Subcutaneous preadipocyte (primary cell): ENCODE data around the gene ILF2. TPM values are rescaled to one million over a fixed set of nuclear protein-coding genes. Genes with fewer than 3 reads are reported as not detected.

Experiments
- small RNA-seq: library from RNA; depleted of rRNA; stranded (forward); fragments of <200 nt; gene quantifications from one replicate; pipeline ENCODE3, GENCODE V24; 2012
- total RNA-seq: library from RNA; depleted of rRNA; stranded (reverse); fragments of >200 nt; gene quantifications from 2 replicates; pipeline ENCODE4 v1.2.3, GENCODE V29; 2012

ILF2 gene
- total RNA-seq: 162 and 184 TPM in 2 replicates

GRCh38 chr1:153670859-153671627 is at the start of gene ILF2:
TSS of gene ILF2 (minus strand) at chr1:153670993. CDS start at chr1:153670922, 71 bp downstream.

DNA sequence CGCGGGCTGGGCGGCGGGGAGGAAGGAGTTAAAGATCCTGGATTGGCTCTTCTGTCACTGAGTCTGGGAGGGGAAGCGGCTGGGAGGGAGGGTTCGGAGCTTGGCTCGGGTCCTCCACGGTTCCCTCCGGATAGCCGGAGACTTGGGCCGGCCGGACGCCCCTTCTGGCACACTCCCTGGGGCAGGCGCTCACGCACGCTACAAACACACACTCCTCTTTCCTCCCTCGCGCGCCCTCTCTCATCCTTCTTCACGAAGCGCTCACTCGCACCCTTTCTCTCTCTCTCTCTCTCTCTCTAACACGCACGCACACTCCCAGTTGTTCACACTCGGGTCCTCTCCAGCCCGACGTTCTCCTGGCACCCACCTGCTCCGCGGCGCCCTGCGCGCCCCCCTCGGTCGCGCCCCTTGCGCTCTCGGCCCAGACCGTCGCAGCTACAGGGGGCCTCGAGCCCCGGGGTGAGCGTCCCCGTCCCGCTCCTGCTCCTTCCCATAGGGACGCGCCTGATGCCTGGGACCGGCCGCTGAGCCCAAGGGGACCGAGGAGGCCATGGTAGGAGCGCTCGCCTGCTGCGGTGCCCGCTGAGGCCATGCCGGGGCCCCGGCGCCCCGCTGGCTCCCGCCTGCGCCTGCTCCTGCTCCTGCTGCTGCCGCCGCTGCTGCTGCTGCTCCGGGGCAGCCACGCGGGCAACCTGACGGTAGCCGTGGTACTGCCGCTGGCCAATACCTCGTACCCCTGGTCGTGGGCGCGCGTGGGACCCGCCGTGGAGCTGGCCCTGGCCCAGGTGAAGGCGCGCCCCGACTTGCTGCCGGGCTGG is 7.9 kb upstream of the ILF2 start, which contains the start of gene NPR1:
Gene NPR1 (plus strand): TSS at position 170 of the 818 bp plus-strand sequence. CDS start 421 bp downstream, at position 591.

DNA sequence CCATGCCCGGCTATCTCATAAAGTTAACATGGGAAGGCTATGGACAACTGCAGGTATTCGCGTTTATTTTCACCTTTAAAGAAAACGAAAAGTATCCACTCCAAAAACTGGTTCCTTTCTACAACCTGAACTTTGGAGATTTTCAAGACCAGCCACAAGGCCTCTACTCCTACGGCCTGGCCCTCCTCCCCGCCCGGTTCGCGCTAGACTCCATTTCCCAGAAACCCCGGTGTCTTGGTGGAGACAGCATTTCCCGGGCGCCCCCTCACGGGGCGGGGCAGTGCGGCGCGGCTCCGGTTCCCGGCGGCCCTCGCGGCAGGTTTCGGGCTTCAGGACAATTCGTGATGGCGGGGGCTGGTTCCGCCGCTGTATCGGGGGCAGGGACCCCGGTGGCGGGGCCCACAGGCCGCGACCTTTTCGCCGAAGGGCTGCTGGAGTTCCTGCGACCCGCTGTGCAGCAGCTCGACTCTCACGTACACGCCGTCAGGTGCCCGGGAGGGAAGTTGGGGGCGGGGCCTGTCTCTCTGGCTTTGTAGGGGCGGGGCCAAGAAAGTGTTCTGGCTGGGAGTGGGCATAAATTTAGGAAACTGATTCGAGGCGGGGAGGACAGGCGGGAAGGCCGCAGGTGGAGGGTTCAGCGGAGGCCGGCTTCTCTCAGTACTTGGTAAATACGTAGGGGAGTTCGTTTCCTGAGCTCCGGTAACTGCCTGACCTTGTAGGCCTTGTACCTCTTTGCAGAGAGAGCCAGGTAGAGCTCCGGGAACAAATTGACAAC is 12.2 kb downstream of the ILF2 start, which contains the start of gene SNAPIN:
Gene SNAPIN (plus strand): TSS at position 304 of the 775 bp plus-strand sequence. CDS start 41 bp downstream, at position 345.

GRCh38 chr1:153633754-153634665 is 36.8 kb downstream of the ILF2 start, which contains the start of gene CHTOP:
TSS of gene CHTOP (plus strand) at chr1:153634066. CDS start at chr1:153636589, 2,523 bp downstream.

GRCh38 chr1:153627715-153628626 is 42.8 kb downstream of the ILF2 start, which contains the start of gene S100A1:
TSS of gene S100A1 (plus strand) at chr1:153628434. CDS start at chr1:153630522, 2,088 bp downstream.

GRCh38 chr1:153626904-153627714 is 43.7 kb downstream of the ILF2 start, which contains the start of gene S100A13:
TSS of gene S100A13 (minus strand) at chr1:153627505. CDS start at chr1:153626472, 1,033 bp downstream.

DNA sequence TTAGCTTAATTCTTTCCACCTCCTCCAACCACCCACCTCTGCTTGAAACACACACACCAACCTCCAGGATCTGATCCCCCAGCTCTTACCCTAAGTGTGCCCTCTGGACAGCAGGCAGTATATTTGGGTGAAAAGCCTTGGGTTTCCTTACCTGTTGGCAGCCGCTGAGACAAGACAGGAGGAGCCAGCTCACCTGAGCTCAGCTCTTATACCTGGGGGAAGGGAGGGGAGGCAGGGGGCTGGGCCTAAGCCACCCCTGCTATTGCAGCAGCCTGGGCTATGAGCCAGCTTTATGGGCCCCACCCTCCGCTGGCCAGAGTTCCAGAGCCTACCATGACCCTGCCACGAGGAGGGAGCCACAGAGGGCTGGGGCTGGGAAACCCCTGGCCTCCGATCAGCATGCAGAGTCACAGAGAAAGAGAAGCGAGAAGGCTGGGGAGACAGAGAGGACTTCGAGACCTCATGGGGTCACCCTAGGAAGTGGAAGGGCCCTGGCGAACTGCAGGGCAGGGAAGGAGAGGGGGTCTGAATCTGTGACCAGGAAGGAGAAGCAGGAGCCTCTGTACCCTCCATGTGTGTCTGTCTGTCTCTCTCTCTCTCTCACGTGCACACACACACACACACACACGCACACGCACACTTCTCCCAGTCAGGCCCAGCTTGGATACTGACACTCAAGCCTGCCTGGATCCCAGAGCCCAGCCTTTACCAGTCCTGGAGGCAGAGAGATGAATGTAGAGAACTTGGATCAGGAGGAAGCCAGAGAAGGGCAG is 54.5 kb downstream of the ILF2 start, which contains the start of gene S100A14:
Gene S100A14 (minus strand): TSS at position 182 of the 773 bp plus-strand sequence. CDS start 467 bp downstream, outside the sequence.

GRCh38 chr1:153612755-153613331 is 58.0 kb downstream of the ILF2 start, which contains the start of gene S100A16:
TSS of gene S100A16 (minus strand) at chr1:153613137. CDS start at chr1:153608151, 4,986 bp downstream.

Small RNA genes within 50 kb of the gene (small RNA-seq; reads per million reads assigned to genes)
- gene MIR8083: not detected
- gene RN7SL372P: not detected

Other genes starting within 250 kb of the ILF2 start
- gene S100A7, start 210.3 kb downstream of the ILF2 start, total RNA-seq: not detected in 2 replicates
- 1,114 and 1,653 TPM in 2 replicates for gene S100A6, start 135.0 kb downstream of the ILF2 start, total RNA-seq
- 0.37 and 0.39 TPM in 2 replicates for gene S100A5, start 130.1 kb downstream of the ILF2 start, total RNA-seq
- gene S100A4, start 125.2 kb downstream of the ILF2 start, total RNA-seq: 432 and 695 TPM in 2 replicates
- gene S100A3, start 121.7 kb downstream of the ILF2 start, total RNA-seq: 18.6 and 22.0 TPM in 2 replicates
- 1.5 and 1.6 TPM in 2 replicates for gene S100A2, start 105.1 kb downstream of the ILF2 start, total RNA-seq
- 537 and 634 TPM in 2 replicates for gene S100A16, start 57.9 kb downstream of the ILF2 start, total RNA-seq
- 0.39 and 0.73 TPM in 2 replicates for gene S100A14, start 54.7 kb downstream of the ILF2 start, total RNA-seq
- gene S100A13, start 43.5 kb downstream of the ILF2 start, total RNA-seq: 75.7 and 148 TPM in 2 replicates
- not detected in 2 replicates for gene S100A1, start 42.6 kb downstream of the ILF2 start, total RNA-seq
- 33.1 and 46.3 TPM in 2 replicates for gene CHTOP, start 36.9 kb downstream of the ILF2 start, total RNA-seq
- gene SNAPIN, start 12.3 kb downstream of the ILF2 start, total RNA-seq: 45.6 and 50.6 TPM in 2 replicates
- 6.2 and 6.3 TPM in 2 replicates for gene NPR1, start 7.7 kb upstream of the ILF2 start, total RNA-seq
- gene INTS3, start 57.1 kb upstream of the ILF2 start, total RNA-seq: 40.4 and 53.8 TPM in 2 replicates
- gene SLC27A3, start 104.4 kb upstream of the ILF2 start, total RNA-seq: 14.3 and 19.4 TPM in 2 replicates